ENCODE results near the gene NRIP1.
"Not testable (repeated sequence)": the region's sequence is repeated elsewhere in the genome, so short reads cannot be mapped to it uniquely, and the experiment has no call there.

Gene NRIP1

DNA sequence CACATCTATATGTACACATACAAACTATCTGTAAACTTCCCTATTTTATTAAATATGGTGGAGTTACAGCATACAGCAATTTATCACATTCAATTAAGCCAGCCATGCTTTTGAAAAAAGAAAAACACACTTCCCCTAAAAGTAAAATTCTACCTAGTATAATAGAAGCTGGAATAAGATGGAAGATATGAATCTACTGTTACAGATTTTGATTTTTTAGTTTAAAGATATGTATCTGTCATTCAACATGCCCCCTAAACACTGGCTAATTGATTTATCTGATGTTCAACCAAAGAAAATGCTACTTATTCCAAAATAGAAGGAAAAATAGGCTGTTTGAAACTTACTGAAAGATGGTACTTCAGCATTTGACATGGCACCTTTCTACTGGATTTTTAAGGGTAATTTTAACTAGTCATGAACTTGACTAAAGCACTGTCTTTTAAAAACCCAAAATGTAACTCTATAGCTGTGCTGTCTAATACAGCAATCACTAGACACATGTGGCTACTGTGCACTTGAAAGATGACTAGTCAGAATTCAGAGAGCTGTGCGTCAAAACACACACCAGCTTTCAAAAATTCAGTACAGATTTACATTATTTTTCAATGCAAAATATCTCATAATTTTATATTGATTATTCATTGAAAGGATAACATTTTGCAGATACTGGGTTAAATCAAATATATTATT, 25.0 kb downstream of the NRIP1 start:
- DNase-seq (ENCODE audit: low read depth in 2 of 2) = no peak

DNA sequence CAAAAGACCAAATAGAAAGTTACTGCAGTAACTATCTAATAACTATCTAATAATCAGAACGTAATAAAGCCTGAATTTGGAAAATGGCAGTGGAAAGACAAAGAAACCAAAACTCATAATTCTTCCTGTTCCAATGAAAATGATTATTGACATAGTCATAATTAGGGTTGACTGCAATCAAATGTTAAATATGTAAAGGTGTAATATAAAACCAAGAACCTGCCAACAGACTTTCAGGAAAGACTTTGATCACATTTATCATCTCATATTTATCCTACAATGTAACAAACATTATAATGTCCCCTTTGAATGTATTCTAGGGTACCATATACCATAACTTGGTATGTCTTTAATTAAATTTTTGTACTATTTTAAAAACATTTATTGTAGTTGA, 26.9 kb downstream of the NRIP1 start:
- DNase-seq (ENCODE audit: low read depth in 2 of 2) = no peak

DNA sequence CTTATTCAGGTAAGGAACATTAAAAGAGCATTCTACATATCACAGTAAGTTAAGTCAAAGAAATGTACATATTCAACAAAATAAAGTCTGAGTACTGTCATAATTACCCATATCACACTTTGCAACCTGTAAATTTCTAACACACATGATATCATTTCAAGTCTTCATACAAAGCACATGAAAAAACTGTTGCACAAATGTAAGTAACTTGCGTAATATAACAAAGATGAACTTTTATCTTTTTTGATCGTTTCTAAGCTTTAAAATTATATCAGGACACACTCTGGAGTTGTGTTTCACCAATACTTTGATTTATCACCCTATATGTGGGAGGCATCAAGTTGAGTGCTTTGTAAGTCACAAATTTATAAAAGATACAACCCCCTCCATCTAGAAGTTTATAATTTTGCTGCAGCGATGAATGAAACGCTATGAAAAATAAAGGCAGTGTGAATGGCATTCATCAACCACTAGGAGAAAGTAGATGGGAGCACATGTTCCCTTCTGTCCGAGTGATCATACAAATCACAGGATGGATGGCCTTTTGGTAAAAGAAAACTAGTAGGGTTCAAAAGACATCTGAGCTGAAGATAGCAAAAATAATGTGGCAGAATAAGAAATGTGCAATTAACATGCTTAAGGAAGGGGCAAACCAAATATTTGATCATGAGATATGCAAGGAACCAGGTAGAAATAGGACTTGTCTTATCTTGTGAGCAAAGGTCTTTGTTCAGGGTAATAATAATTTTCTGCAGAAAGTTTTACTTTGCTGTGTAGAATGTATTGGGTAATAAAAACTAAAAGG, 27.5 kb downstream of the NRIP1 start:
- DNase-seq (ENCODE audit: low read depth in 2 of 2) = no peak

DNA sequence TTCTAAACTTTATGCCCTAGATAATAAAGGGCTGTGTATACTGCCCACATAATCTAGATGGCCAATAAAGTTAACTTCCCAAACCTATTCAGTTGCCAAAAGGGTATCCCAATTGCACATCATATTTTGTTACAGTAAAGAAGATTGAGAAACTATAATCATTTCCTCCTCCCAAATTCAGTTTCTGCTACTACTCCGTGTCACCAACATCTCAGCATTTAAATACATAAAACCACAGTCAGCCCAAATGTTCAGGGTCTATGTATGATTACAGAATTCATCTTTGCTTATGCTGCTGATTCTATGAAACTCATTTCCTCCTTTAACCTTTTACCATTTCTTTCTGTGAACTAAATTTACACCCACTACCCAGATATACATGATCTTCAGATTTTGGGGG, 28.6 kb downstream of the NRIP1 start:
- no peak for DNase-seq (ENCODE audit: low read depth in 2 of 2)

DNA sequence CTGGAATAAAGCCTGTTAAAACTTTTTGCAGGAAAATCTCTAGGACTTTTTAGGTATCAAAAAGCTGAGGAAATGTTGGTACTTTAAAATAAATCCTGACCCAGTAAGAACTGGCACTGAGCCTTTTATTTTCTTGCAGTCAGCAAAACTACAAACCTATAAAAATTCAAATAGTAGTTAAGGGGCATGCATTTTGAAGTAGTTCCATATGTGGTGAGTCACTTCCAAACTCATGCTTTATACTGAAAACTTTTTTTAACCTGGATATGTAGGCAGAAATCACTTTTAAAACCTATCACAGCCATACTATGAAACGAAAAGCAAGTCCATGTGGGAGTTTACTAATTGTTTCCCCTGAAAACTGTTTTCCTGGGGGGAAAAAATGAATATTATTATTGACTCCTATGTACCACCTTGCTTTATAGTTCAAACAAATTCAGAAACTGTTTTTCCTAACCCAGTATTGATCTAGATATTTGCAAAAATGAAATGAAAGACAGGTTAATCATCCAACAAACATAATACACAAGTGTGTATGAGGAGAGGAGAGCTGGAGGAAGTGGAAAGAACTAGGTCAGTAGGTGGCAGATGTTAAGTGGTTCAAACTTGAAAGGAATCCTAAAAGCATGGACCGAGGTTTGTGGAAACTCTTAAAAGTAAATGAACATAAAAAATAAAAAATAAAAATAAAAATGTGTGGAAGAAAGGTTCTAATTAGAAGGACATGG, 30.5 kb downstream of the NRIP1 start:
- no peak for DNase-seq (ENCODE audit: low read depth in 2 of 2)

- no peak for DNase-seq (ENCODE audit: low read depth in 2 of 2)
Measured at GRCh38 chr21:15031790-15032357, 32.9 kb downstream of the NRIP1 start.

GRCh38 chr21:15031362-15031761, 33.4 kb downstream of the NRIP1 start:
- DNase-seq (ENCODE audit: low read depth in 2 of 2) = not testable (repeated sequence)

- not testable (repeated sequence) for DNase-seq (ENCODE audit: low read depth in 2 of 2)
Measured at GRCh38 chr21:15030861-15031260, 33.9 kb downstream of the NRIP1 start.

- no peak for DNase-seq (ENCODE audit: low read depth in 2 of 2)
Measured at GRCh38 chr21:15029077-15029476, 35.7 kb downstream of the NRIP1 start.

GRCh38 chr21:15028186-15028585, 36.6 kb downstream of the NRIP1 start:
- no peak for DNase-seq (ENCODE audit: low read depth in 2 of 2)

DNA sequence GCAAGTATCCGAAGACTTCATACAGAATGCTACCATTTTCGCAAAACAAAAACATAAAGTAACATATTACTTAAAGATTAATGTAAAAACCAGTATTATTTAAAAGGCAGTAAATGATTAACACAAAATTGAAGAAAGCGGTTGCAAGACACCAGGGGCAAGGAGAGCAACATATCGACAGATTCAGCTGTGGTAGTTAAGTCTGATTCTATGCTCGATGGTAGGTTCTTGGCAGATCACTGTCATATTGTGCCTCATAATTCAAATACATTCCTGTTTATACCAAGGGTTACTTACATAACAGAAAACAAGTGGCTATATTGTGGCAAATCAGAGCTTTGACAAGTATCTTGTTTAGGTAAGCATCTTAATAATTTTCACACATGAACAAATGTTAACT, 37.7 kb downstream of the NRIP1 start:
- no peak for DNase-seq (ENCODE audit: low read depth in 2 of 2)

DNA sequence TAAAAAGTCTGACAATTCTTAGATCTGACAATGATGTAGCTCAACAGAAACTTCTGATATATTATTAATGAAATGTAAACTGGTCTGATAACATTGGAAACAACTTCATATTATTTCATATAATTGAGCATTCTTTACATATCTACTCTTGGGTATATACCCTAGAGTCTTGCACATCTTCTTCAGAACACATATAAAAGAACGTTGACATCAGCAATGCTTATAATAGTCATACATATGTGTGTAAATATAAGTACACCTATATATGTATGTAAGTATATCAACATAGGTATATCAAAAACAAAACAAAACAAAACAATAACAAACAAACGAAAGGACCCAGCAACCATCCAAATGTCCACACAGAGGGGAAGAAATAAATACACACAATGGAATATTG, 38.4 kb downstream of the NRIP1 start:
- DNase-seq (ENCODE audit: low read depth in 2 of 2) = no peak

- no peak for DNase-seq (ENCODE audit: low read depth in 2 of 2)
Measured at GRCh38 chr21:15023776-15024175, 41.0 kb downstream of the NRIP1 start.

DNA sequence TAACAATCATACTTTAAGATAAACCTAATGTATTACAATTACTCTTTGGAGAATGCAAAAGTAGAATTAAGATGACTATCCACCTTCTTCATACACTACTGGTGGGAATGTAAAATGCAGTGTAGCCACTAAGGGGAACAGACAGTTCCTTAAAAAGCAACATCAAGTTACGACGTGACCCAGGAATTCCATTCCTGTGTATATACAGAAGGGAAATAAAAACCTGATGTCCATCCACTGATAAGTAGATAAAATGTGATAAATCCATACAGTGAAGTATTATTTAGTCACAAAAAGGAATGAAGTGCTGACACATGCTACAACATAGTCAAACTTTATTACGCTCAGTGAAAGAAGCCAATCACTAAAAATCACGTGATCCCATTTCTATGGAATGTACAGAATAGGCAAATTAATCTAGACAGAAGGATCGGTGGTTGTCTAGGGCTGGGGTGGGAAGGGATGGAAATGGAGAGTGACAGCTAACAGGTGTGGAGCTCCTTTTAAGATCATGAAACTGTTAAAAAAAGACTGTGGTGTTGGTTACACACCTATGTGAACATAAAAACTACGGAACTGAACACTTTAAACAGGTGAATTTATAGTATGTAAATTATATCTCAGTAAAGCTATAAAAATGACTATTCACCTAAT, 42.1 kb downstream of the NRIP1 start:
- DNase-seq (ENCODE audit: low read depth in 2 of 2) = no peak

- no peak for DNase-seq (ENCODE audit: low read depth in 2 of 2)
Measured at GRCh38 chr21:15020797-15021196, 44.0 kb downstream of the NRIP1 start.

GRCh38 chr21:15018382-15018781, 46.4 kb downstream of the NRIP1 start:
- no peak for DNase-seq (ENCODE audit: low read depth in 2 of 2)

- no peak for DNase-seq (ENCODE audit: low read depth in 2 of 2)
Measured at GRCh38 chr21:15015622-15016471, 49.0 kb downstream of the NRIP1 start.

DNA sequence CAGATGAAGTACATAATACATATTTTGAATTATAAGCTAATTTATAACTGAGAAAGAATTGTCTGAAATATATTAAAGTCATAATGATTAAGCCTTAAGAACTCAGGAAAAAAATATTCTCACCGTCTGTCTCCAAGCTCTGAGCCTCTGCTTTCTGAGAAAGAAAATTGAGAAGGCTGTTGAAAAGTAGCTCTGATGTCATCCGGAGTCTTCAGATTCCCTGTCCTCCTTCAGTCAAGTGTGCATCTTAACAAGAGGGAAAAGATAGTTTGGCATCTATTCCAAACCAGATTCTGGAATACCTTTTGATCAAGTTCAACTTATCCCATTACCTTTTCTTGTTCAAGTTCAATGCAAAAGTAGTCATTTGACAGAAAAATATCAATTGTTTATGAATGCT, 50.6 kb downstream of the NRIP1 start:
- DNase-seq (ENCODE audit: low read depth in 2 of 2) = no peak

GRCh38 chr21:15011967-15012366, 52.8 kb downstream of the NRIP1 start:
- DNase-seq (ENCODE audit: low read depth in 2 of 2) = no peak

DNA sequence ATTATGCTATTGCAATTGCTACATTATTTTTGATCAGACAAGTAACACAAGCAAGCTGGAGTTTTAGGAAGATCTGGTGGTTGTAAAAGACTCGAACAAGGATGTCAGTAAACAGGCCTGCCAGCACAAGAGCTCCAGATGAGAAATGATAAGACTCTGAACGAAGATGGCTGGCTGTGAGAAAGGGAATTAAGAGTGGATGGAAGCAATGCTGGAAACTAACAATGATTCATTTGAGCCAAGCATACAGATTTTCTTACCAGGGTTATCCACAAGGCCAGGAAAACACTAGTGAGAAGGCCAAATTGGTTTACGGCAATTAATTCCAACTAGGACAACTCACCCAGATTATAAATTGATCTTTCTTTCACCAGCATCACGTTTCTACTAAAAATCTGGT, 54.2 kb downstream of the NRIP1 start:
- DNase-seq (ENCODE audit: low read depth in 2 of 2) = no peak

DNA sequence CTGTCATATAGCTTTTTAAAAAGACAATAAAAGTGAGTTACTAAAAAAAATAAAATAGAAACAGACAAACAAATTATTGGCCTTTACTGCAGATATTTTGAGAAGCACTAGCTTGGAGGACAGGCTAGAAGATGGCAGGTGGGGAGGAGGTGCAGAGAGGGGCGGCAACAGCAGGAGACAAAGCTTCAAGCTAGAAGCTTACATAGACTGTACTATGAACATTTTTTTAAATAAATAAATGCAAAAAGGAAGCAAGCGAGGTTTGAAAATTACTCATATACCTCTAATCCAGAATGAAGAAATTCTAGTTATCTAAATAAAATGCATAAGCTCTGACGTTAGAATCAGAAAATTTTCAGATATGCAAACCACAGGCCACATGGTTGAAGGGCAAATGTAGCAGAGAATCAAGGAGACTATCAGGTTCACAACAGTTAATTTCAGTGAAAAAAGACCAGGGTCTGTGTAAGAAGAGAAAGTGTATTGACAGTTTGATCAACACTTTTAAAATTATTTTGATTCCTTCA, 54.9 kb downstream of the NRIP1 start:
- no peak for DNase-seq (ENCODE audit: low read depth in 2 of 2)

Data from stimulated activated CD8-positive, alpha-beta memory T cell treated with anti-CD3 and anti-CD28 coated beads, Interleukin-7, amount 100 ng/mL, for 1 hour (primary cell).